Motor neuron (in vitro differentiated cells): ENCODE measurements around the gene ARID1B. TPM values are rescaled to one million over a fixed set of nuclear protein-coding genes. Genes with fewer than 3 reads are reported as not detected.

Experiments
- ATAC-seq, 8 experiments: fragments of 200-7000 bp; cut with Tn5 transposase; replicated peaks in 6 of 8; 2 replicates each; pipeline ENCODE4 v1.8.0; 2021; ENCODE audit warnings: mild to moderate bottlenecking in 8 of 8, moderate library complexity in 8 of 8
- H3K27ac ChIP-seq, 2 donors: fragments of 250-450 bp; sonication (Bioruptor Pico); 2 replicates each; pipeline ENCODE4 v1.9.0; 2021; ENCODE audit warnings: antibody characterized with exemption in 2 of 2, mild to moderate bottlenecking in 2 of 2, moderate library complexity in 1 of 2
- H3K4me1 ChIP-seq, 2 donors: fragments of 250-450 bp; sonication (Bioruptor Pico); replicated peaks in 1 of 2; 2 replicates each; pipeline ENCODE4 v1.6.1; 2021; ENCODE audit warnings: antibody characterized with exemption in 2 of 2, mild to moderate bottlenecking in 2 of 2, moderate library complexity in 1 of 2
- H3K4me3 ChIP-seq, 5 donors: fragments of 250-450 bp; sonication (Bioruptor Pico); 2 replicates each; pipeline ENCODE4 v1.9.0; 2021; ENCODE audit warnings: antibody characterized with exemption in 5 of 5, mild to moderate bottlenecking in 5 of 5, moderate library complexity in 4 of 5
- WGBS, 10 experiments: fragments of 450-650 bp; shearing (Covaris generic); methylation state at CpG; one replicate each; pipeline ENCODE4 v1.0.0; 2022; 5-methylcytosine and 5-hydroxymethylcytosine counted together
- in situ Hi-C, 9 experiments: fragments of 400-800 bp; cut with MboI; loops; one replicate each; pipeline ENCODE4 v1.15.0; 2021; ENCODE audit warnings: low sequenced_read_pairs in 9 of 9, low pct_unique_long_range_greater_than_20kb in 2 of 9; ENCODE audit not compliant: unreplicated experiment in 9 of 9
- total RNA-seq, 8 experiments: library from RNA; unstranded; fragments of 300-600 nt; gene quantifications; 2 replicates each; pipeline versions ENCODE4 v1.2.3 to v1.2.4, GENCODE V29; 2022

The ARID1B gene
- total RNA-seq, 8 experiments from 2014 or later: 35.8 to 165 (median 54.9) TPM

DNA sequence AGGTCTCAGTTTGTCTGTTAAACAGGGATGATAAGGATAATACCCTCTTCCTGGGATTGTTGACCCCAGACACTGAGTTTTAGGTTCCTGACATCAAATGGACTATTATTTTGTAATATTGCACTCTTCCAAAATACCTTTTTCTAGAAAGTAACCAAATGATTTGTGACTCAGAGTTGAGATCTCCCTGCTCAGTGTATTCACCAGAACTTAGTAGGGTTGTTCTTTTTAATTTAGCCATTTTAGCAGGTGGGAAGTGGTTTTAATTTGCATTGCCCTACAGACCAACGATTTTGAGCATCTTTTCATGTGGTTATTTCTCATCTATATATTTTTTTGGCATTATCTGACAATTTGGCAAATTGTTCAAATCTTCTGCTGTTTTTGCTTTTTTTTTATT lies 471.1 kb downstream of the ARID1B start:
- peaks cover 21 to 42% of the 10 kb centered on the region in 2 donors for H3K4me1 ChIP-seq
- in situ Hi-C loops: no loop called here
- ATAC-seq: no peak
- WGBS, 10 experiments: 13 to 63% (median 36%) methylated on average over 1 of the region's 1 CpG; no CpG with 5 or more reads in 1 of the 10 experiments
- no peak overlapping the region for H3K27ac ChIP-seq
- no peak overlapping the region for H3K4me3 ChIP-seq

GRCh38 chr6:157249826-157250225 lies 472.6 kb downstream of the ARID1B start:
- peak in 5 of 8 experiments; percentile 27 to 70 (median 47) for ATAC-seq
- H3K4me3 ChIP-seq: no peak overlapping the region
- no peak overlapping the region for H3K27ac ChIP-seq
- peaks cover 21 to 34% of the 10 kb centered on the region in 2 donors for H3K4me1 ChIP-seq
- 13 to 95% (median 75%) methylated on average over 1 to 8 of the region's 8 CpGs; no CpG with 5 or more reads in 1 of the 10 experiments for WGBS, 10 experiments
- in situ Hi-C loops: loop anchor here in 1 of 9 experiments (25.0 kb wide), 1 partner anchor 213 kb away; no protein-coding TSS in a partner anchor

DNA sequence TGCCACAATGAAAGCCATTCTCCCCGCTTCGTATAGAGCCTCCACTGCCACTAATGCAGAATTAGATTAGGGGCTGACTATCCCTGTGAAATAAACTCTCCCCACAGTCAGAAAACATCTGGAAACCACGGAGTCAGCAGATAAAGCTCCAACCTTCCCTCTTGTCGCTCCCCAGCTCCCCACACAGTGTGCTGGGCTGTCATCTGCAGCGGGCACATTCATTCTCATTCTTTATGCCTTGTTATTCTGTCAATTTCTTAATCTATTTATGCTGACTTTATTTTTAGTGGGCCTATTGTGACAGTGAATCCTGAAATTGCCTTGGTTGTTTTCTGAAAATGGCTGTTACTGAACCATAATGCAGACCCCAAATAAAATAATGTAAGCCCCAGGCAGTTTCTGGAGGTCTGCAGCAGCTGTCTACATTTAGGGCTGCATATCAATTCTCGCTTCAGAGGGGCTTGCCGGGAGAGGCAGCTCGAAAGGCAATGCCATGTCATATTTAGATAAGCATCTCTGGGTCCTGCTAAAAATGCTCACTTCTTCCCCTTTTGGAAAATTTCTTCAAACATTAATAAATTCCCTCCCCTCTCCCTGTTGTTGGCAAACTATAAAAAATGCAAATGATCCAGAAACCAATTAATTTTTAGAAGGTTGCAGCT lies 474.5 kb downstream of the ARID1B start:
- H3K4me1 ChIP-seq: peaks cover 12 to 18% of the 10 kb centered on the region in 2 donors
- no peak for ATAC-seq
- H3K4me3 ChIP-seq: no peak overlapping the region
- WGBS, 10 experiments: 49 to 96% (median 86%) methylated on average over 4 to 8 of the region's 8 CpGs
- no peak overlapping the region for H3K27ac ChIP-seq
- in situ Hi-C loops: loop anchor here in 1 of 9 experiments (25.0 kb wide), 1 partner anchor 214 kb away; no protein-coding TSS in a partner anchor

- in situ Hi-C loops: loop anchor here in 1 of 9 experiments (25.0 kb wide), 1 partner anchor 216 kb away; no protein-coding TSS in a partner anchor
- H3K27ac ChIP-seq: no peak overlapping the region
- no peak overlapping the region for H3K4me3 ChIP-seq
- ATAC-seq: no peak
- peaks cover 11 to 18% of the 10 kb centered on the region in 2 donors for H3K4me1 ChIP-seq
- WGBS, 10 experiments: 17 to 100% (median 83%) methylated on average over 1 to 5 of the region's 7 CpGs; no CpG with 5 or more reads in 5 of the 10 experiments
These were observed 475.8 kb downstream of the ARID1B start for GRCh38 chr6:157253017-157253416.

- peak in 1 of 8 experiments; percentile 4 for ATAC-seq
- 20 to 100% (median 85%) methylated on average over 1 to 5 of the region's 7 CpGs; no CpG with 5 or more reads in 2 of the 10 experiments for WGBS, 10 experiments
- Histone ChIP-seq H3K27ac (no peak overlapping the region), H3K4me1 (peaks cover 11 to 18% of the 10 kb centered on the region in 2 donors), H3K4me3 (no peak overlapping the region)
- in situ Hi-C loops: loop anchor here in 1 of 9 experiments (25.0 kb wide), 1 partner anchor 216 kb away; no protein-coding TSS in a partner anchor
These were observed 476.5 kb downstream of the ARID1B start for GRCh38 chr6:157253699-157254098.

GRCh38 chr6:157254538-157254937 lies 477.4 kb downstream of the ARID1B start:
- Histone ChIP-seq H3K27ac (no peak overlapping the region), H3K4me3 (no peak overlapping the region), H3K4me1 (peaks cover 12 to 16% of the 10 kb centered on the region in 2 donors)
- peak in 3 of 8 experiments; percentile 45 to 92 (median 62) for ATAC-seq
- in situ Hi-C loops: loop anchor here in 1 of 9 experiments (25.0 kb wide), 1 partner anchor 217 kb away; no protein-coding TSS in a partner anchor
- 0 to 95% (median 70%) methylated on average over 1 to 3 of the region's 3 CpGs for WGBS, 10 experiments

- in situ Hi-C loops: loop anchor here in 1 of 9 experiments (25.0 kb wide), 1 partner anchor 218 kb away; no protein-coding TSS in a partner anchor
- WGBS, 10 experiments: 10 to 100% (median 100%) methylated on average over 1 to 2 of the region's 3 CpGs; no CpG with 5 or more reads in 7 of the 10 experiments
- H3K4me3 ChIP-seq: no peak overlapping the region
- ATAC-seq: peak in 1 of 8 experiments; percentile 22
- peaks cover 7 to 16% of the 10 kb centered on the region in 2 donors for H3K4me1 ChIP-seq
- no peak overlapping the region for H3K27ac ChIP-seq
These were observed 477.9 kb downstream of the ARID1B start for GRCh38 chr6:157255079-157255478.

- in situ Hi-C loops: loop anchor here in 1 of 9 experiments (25.0 kb wide), 1 partner anchor 222 kb away; no protein-coding TSS in a partner anchor
- no peak overlapping the region for H3K4me3 ChIP-seq
- 80 to 100% (median 93%) methylated on average over 1 to 4 of the region's 11 CpGs; no CpG with 5 or more reads in 4 of the 10 experiments for WGBS, 10 experiments
- ATAC-seq: no peak
- H3K27ac ChIP-seq: no peak overlapping the region
- peaks cover 7 to 8% of the 10 kb centered on the region in 2 donors for H3K4me1 ChIP-seq
These were observed 481.7 kb downstream of the ARID1B start for GRCh38 chr6:157258878-157259277.

GRCh38 chr6:157259443-157259842 lies 482.3 kb downstream of the ARID1B start:
- WGBS, 10 experiments: 75 to 100% (median 88%) methylated on average over 3 to 6 of the region's 9 CpGs; no CpG with 5 or more reads in 3 of the 10 experiments
- H3K4me3 ChIP-seq: no peak overlapping the region
- H3K4me1 ChIP-seq: peaks cover 7 to 8% of the 10 kb centered on the region in 2 donors
- no peak overlapping the region for H3K27ac ChIP-seq
- in situ Hi-C loops: loop anchor here in 1 of 9 experiments (25.0 kb wide), 1 partner anchor 222 kb away; no protein-coding TSS in a partner anchor
- ATAC-seq: no peak
